Hepatocyte (in vitro differentiated cells): ENCODE results near the gene LCLAT1. TPM values are rescaled to one million over a fixed set of nuclear protein-coding genes. Genes with fewer than 3 reads are reported as not detected.

ENCODE experiments used
- DNase-seq: peaks from one replicate; pipeline ENCODE4 v3.0.0-alpha.2; 2016; ENCODE audit warnings: low spot score
- H2AFZ ChIP-seq: fragments of 200-600 bp; sonication (generic); 2 replicates; pipeline ENCODE4 v1.6.0; 2016; ENCODE audit warnings: antibody characterized with exemption, mild to moderate bottlenecking
- H3K27ac ChIP-seq: fragments of 200-600 bp; sonication (generic); 2 replicates; pipeline ENCODE4 v1.5.1; 2016; ENCODE audit warnings: mild to moderate bottlenecking
- H3K27me3 ChIP-seq: fragments of 200-600 bp; sonication (generic); 2 replicates; pipeline ENCODE4 v1.6.1; 2016
- H3K36me3 ChIP-seq: fragments of 200-600 bp; sonication (generic); replicated peaks from 2 replicates; pipeline ENCODE4 v1.5.1; 2016; ENCODE audit warnings: low read depth; ENCODE audit not compliant: insufficient read depth
- H3K4me1 ChIP-seq: fragments of 200-600 bp; sonication (generic); 2 replicates; pipeline ENCODE4 v1.5.1; 2016; ENCODE audit warnings: mild to moderate bottlenecking, moderate library complexity; ENCODE audit not compliant: insufficient read depth
- H3K4me2 ChIP-seq: fragments of 200-600 bp; sonication (generic); 2 replicates; pipeline ENCODE4 v1.6.0; 2016
- H3K4me3 ChIP-seq: fragments of 200-600 bp; sonication (generic); 2 replicates; pipeline ENCODE4 v1.5.1; 2016; ENCODE audit warnings: mild to moderate bottlenecking
- H3K79me2 ChIP-seq: fragments of 200-600 bp; sonication (generic); 2 replicates; pipeline ENCODE4 v1.6.0; 2017; ENCODE audit warnings: mild to moderate bottlenecking
- H3K9me2 ChIP-seq: fragments of 200-600 bp; sonication (generic); replicated peaks from 2 replicates; pipeline ENCODE4 v1.6.0; 2017; ENCODE audit warnings: mild to moderate bottlenecking; ENCODE audit not compliant: insufficient read depth
- H3K9me3 ChIP-seq: fragments of 200-600 bp; sonication (generic); 2 replicates; pipeline ENCODE4 v1.5.1; 2016; ENCODE audit warnings: low read depth, mild to moderate bottlenecking
- H4K20me1 ChIP-seq: fragments of 200-600 bp; sonication (generic); 2 replicates; pipeline ENCODE4 v1.6.0; 2016; ENCODE audit warnings: mild to moderate bottlenecking; ENCODE audit not compliant: insufficient read depth, poor library complexity, severe bottlenecking
- EZH2 ChIP-seq: fragments of 200-600 bp; sonication (generic); IDR thresholded peaks from 2 replicates; pipeline ENCODE4 v1.6.1; 2016; ENCODE audit warnings: antibody characterized with exemption, mild to moderate bottlenecking, borderline replicate concordance
- EZH2phosphoT487 ChIP-seq: fragments of 200-600 bp; sonication (generic); IDR thresholded peaks from one replicate; pipeline ENCODE4 v1.6.1; 2018; ENCODE audit warnings: antibody characterized with exemption, mild to moderate bottlenecking, low read depth, moderate library complexity; ENCODE audit not compliant: unreplicated experiment, severe bottlenecking
- WGBS: methylation state at CpG from one replicate; pipeline ENCODE4 v1.1.6; 2016; ENCODE audit warnings: low lambda C conversion rate; ENCODE audit errors: missing lambda C conversion rate; 5-methylcytosine and 5-hydroxymethylcytosine counted together
- polyA plus RNA-seq: library from polyadenylated mRNA; unstranded; fragments of >200 nt; fragmentation: Nextera tagmentation; extraction: Ambion mirVana; gene quantifications from 2 replicates; pipeline ENCODE4 v1.2.1, GENCODE V29; 2016
- total RNA-seq: library from RNA; depleted of rRNA; stranded (reverse); fragments of >200 nt; gene quantifications from 2 replicates; pipeline ENCODE4 v1.2.3, GENCODE V29; 2014
- TF ChIP-seq, protein P1 (sequence below): fragments of 200-600 bp; sonication (generic); IDR thresholded peaks from 2 replicates; pipeline ENCODE4 v1.5.1; 2016; ENCODE audit warnings: antibody characterized with exemption, mild to moderate bottlenecking; ENCODE audit not compliant: poor library complexity

Gene LCLAT1
- total and polyA plus RNA-seq, 2 experiments from 2014 or later = 10.1 to 15.4 TPM

DNA sequence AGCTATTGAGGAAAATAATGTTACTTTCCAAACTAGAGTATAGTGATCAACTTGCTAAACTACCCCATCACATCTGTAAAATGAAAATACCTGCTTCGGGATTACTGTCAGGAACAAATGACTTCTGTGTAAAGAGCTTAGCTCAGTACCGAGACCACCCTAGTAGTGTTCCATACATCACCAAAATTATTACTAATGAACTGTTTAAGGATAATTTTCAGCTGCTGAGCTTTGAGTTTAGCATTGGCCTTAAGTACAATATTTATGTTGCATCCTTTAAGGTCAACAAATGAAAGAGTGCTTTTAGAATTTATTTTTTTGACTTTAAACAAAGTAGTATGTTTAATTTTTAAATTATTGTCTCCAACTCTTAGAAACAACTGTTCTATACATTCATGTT is 144.1 kb downstream of the LCLAT1 start:
- Histone ChIP-seq H3K4me2 (no peak overlapping the region), H3K4me1 (no peaks in the 10 kb centered on the region), H2AFZ (no peak overlapping the region), H3K27me3 (no peaks in the 10 kb centered on the region), H3K9me3 (no peaks in the 10 kb centered on the region), H4K20me1 (no peaks in the 10 kb centered on the region), H3K79me2 (no peaks in the 10 kb centered on the region), H3K27ac (no peak overlapping the region), H3K4me3 (no peak overlapping the region), H3K9me2 (no peaks in the 10 kb centered on the region), H3K36me3 (no peaks in the 10 kb centered on the region)
- 81% methylated on average over 2 of the region's 2 CpGs for WGBS
- DNase-seq = no peak
- TF ChIP-seq EZH2 (no peak), EZH2phosphoT487 (no peak)
- TF ChIP-seq, protein P1, sequence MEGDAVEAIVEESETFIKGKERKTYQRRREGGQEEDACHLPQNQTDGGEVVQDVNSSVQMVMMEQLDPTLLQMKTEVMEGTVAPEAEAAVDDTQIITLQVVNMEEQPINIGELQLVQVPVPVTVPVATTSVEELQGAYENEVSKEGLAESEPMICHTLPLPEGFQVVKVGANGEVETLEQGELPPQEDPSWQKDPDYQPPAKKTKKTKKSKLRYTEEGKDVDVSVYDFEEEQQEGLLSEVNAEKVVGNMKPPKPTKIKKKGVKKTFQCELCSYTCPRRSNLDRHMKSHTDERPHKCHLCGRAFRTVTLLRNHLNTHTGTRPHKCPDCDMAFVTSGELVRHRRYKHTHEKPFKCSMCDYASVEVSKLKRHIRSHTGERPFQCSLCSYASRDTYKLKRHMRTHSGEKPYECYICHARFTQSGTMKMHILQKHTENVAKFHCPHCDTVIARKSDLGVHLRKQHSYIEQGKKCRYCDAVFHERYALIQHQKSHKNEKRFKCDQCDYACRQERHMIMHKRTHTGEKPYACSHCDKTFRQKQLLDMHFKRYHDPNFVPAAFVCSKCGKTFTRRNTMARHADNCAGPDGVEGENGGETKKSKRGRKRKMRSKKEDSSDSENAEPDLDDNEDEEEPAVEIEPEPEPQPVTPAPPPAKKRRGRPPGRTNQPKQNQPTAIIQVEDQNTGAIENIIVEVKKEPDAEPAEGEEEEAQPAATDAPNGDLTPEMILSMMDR = no peak

DNA sequence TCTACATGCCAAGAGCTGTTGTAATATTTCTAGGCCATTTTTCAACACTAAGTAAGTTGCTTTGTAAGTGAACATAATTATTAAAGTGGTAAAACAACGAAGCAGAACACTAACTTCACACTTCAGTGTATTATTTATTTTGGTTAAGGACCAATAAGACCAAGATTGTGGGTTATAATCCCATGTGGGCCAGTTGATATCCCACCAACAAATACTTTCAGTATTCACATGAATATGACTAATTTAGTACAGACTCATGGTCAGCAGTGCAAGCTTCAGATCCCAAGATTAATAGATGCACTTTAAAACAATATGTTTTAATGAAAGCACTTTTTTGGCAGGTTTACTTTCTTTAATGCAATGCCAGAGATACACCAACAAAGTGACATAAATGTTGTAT is 154.3 kb downstream of the LCLAT1 start:
- WGBS = 82% methylated on average over 1 of the region's 1 CpG
- H2AFZ ChIP-seq = no peak overlapping the region
- no peak for DNase-seq
- no peak overlapping the region for H3K27ac ChIP-seq
- H3K4me1 ChIP-seq = peaks cover 13% of the 10 kb centered on the region
- no peaks in the 10 kb centered on the region for H3K36me3 ChIP-seq
- TF ChIP-seq EZH2 (no peak), EZH2phosphoT487 (no peak)
- TF ChIP-seq, protein P1 = no peak
- no peak overlapping the region for H3K4me3 ChIP-seq
- H3K9me2 ChIP-seq = peaks cover 3% of the 10 kb centered on the region
- no peaks in the 10 kb centered on the region for H3K79me2 ChIP-seq
- H3K27me3 ChIP-seq = no peaks in the 10 kb centered on the region
- H4K20me1 ChIP-seq = no peaks in the 10 kb centered on the region
- H3K4me2 ChIP-seq = no peak overlapping the region
- H3K9me3 ChIP-seq = no peaks in the 10 kb centered on the region

DNA sequence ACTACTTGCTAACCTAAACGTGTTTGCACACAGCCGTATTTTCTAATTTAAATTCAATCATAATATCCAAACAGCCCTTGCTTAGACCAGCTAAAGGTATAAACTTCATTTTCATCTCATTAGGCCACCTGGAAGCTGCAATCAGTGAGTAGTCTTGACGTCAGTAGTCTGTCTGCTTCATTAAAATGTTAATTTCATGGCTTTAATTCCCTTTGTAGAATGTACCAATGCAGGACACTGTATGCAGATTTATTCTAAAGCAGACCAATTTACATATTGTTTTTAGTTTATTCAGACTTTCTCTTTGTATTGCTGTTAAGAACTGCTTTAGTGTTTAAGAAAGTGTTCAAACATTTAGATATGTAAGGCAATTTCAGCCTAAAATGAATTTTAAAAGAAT is 158.2 kb downstream of the LCLAT1 start:
- TF ChIP-seq, protein P1 = no peak
- TF ChIP-seq EZH2 (no peak), EZH2phosphoT487 (no peak)
- H3K9me2 ChIP-seq = peaks cover 3% of the 10 kb centered on the region
- H3K4me1 ChIP-seq = peaks cover 13% of the 10 kb centered on the region
- no peak overlapping the region for H2AFZ ChIP-seq
- peak overlapping the region; percentile 63 for H3K4me2 ChIP-seq
- H3K79me2 ChIP-seq = no peaks in the 10 kb centered on the region
- H3K27me3 ChIP-seq = no peaks in the 10 kb centered on the region
- H3K4me3 ChIP-seq = no peak overlapping the region
- DNase-seq = no peak
- H3K27ac ChIP-seq = peak overlapping the region; percentile 30
- no peaks in the 10 kb centered on the region for H3K9me3 ChIP-seq
- H4K20me1 ChIP-seq = no peaks in the 10 kb centered on the region
- H3K36me3 ChIP-seq = no peaks in the 10 kb centered on the region
- 43% methylated on average over 3 of the region's 3 CpGs for WGBS

DNA sequence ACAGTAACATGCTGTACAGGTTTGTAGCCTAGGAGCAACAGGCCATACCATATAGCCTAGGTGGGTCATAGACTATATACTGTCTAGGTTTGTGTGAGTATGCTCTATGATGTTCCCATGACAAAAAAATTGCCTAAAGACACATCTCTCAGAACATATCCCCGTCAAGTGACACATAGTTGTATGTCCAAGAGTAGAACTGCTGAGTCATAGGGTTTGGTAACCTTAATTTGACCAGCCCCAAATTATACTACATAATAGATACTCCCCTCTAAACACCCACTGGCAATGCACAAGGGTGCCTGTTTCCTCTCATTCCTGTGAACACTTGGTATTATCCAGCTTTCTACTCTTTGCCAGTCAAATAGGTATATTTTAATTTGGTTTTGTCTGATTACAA is 161.6 kb downstream of the LCLAT1 start:
- Histone ChIP-seq H3K9me3 (no peaks in the 10 kb centered on the region), H3K9me2 (no peaks in the 10 kb centered on the region), H3K79me2 (no peaks in the 10 kb centered on the region), H3K4me3 (no peak overlapping the region), H3K27me3 (no peaks in the 10 kb centered on the region), H4K20me1 (no peaks in the 10 kb centered on the region), H3K4me2 (no peak overlapping the region), H3K36me3 (no peaks in the 10 kb centered on the region), H2AFZ (no peak overlapping the region), H3K27ac (no peak overlapping the region), H3K4me1 (peaks cover 30% of the 10 kb centered on the region)
- no peak for DNase-seq
- 80% methylated on average over 1 of the region's 1 CpG for WGBS
- TF ChIP-seq EZH2phosphoT487 = no peak
- TF ChIP-seq, protein P1 = no peak
- no peak for TF ChIP-seq EZH2
